Fibroblast of lung (primary cell): Measurements from ENCODE around the gene TBC1D7. TPM values are rescaled to one million over a fixed set of nuclear protein-coding genes. Genes with fewer than 3 reads are reported as not detected.

Experiments used
- DNase-seq, 2 donors: peaks; one replicate each; pipeline versions ENCODE4 v3.0.0 to v3.0.0-alpha.2; 2010; ENCODE audit warnings: low read depth in 2 of 2
- H2AFZ ChIP-seq: 2 replicates; pipeline ENCODE4 v1.5.1; 2012; ENCODE audit warnings: low read length, control low read depth, inconsistent platforms
- H3K27ac ChIP-seq: 2 replicates; pipeline ENCODE4 v1.5.1; 2011; ENCODE audit warnings: low read length, control low read depth; ENCODE audit not compliant: insufficient read depth
- H3K27me3 ChIP-seq: 2 replicates; pipeline ENCODE4 v1.5.1; 2011; ENCODE audit warnings: mild to moderate bottlenecking, low read length; ENCODE audit not compliant: control insufficient read depth, insufficient read depth
- H3K36me3 ChIP-seq: 2 replicates; pipeline ENCODE4 v1.5.1; 2011; ENCODE audit warnings: low read length; ENCODE audit not compliant: control insufficient read depth, insufficient read depth
- H3K4me1 ChIP-seq: 2 replicates; pipeline ENCODE4 v1.5.1; 2011; ENCODE audit warnings: low read length; ENCODE audit not compliant: control insufficient read depth, insufficient read depth; ENCODE audit errors: extremely low read depth
- H3K4me2 ChIP-seq: 2 replicates; pipeline ENCODE4 v1.5.1; 2011; ENCODE audit warnings: low read length, control low read depth; ENCODE audit not compliant: insufficient read depth; ENCODE audit errors: extremely low read depth
- H3K4me3 ChIP-seq, 4 experiments: fragments of 200-600 bp in 1 of 4; sonication (generic) in 1 of 4; replicated peaks in 1 of 4; 2 replicates each; pipeline ENCODE4 v1.5.1; 2011 to 2016; ENCODE audit warnings: low read length in 4 of 4, low read depth in 3 of 4, mild to moderate bottlenecking in 3 of 4, control low read depth in 2 of 4, inconsistent platforms in 1 of 4, mixed read lengths in 1 of 4; ENCODE audit not compliant: insufficient read depth in 1 of 4; ENCODE audit errors: control extremely low read depth in 1 of 4
- H3K79me2 ChIP-seq: 2 replicates; pipeline ENCODE4 v1.5.1; 2012; ENCODE audit warnings: mild to moderate bottlenecking, low read length, inconsistent platforms; ENCODE audit not compliant: control insufficient read depth, insufficient read depth
- H3K9ac ChIP-seq: 2 replicates; pipeline ENCODE4 v1.5.1; 2011; ENCODE audit warnings: mild to moderate bottlenecking, low read length, control low read depth; ENCODE audit not compliant: insufficient read depth
- H3K9me3 ChIP-seq: 2 replicates; pipeline ENCODE4 v1.5.1; 2012; ENCODE audit warnings: low read depth, low read length; ENCODE audit not compliant: control insufficient read depth, insufficient read depth
- H4K20me1 ChIP-seq: 2 replicates; pipeline ENCODE4 v1.5.1; 2011; ENCODE audit warnings: low read length; ENCODE audit not compliant: control insufficient read depth, insufficient read depth; ENCODE audit errors: extremely low read depth
- CTCF ChIP-seq, 2 donors: IDR thresholded peaks in 1 of 2; conservative IDR thresholded peaks in 1 of 2; 1 replicate in 1 of 2; 2 replicates in 1 of 2; pipeline ENCODE4 v1.5.1; 2011 to 2012; ENCODE audit warnings: low read length in 2 of 2, control low read depth in 1 of 2, inconsistent platforms in 1 of 2, low read depth in 1 of 2, mild to moderate bottlenecking in 1 of 2
- EZH2 ChIP-seq: IDR thresholded peaks from 2 replicates; pipeline ENCODE4 v1.5.1; 2012; ENCODE audit warnings: low read length, control low read depth, mild to moderate bottlenecking; ENCODE audit errors: missing control alignments
- polyA plus RNA-seq, 2 donors: library from polyadenylated mRNA; depleted of rRNA in 1 of 2; stranded (reverse) in 1 of 2; unstranded in 1 of 2; fragments of >200 nt; gene quantifications; 2 replicates each; pipeline ENCODE4 v1.2.1, GENCODE V29; 2011 to 2012; ENCODE audit warnings: missing spikeins in 1 of 2
- total RNA-seq: library from RNA; depleted of rRNA; stranded (reverse); fragments of >200 nt; gene quantifications from 2 replicates; pipeline ENCODE4 v1.2.1, GENCODE V29; 2014

Gene TBC1D7
- total and polyA plus RNA-seq, 2 donors (not counting 1 experiment from before 2014, with no cell fraction given), result 19.3 to 31.1 TPM

- H3K9me3 ChIP-seq, result no peaks in the 10 kb centered on the region
- no peak for DNase-seq
These were observed 41.3 kb upstream of the TBC1D7 start for GRCh38 chr6:13369591-13369990.

GRCh38 chr6:13368731-13369115, 40.4 kb upstream of the TBC1D7 start:
- Histone ChIP-seq H3K4me2 (no peak overlapping the region), H3K27ac (no peak overlapping the region), H3K36me3 (peaks cover 3% of the 10 kb centered on the region), H3K79me2 (no peaks in the 10 kb centered on the region), H3K27me3 (no peaks in the 10 kb centered on the region), H3K4me1 (peaks cover 9% of the 10 kb centered on the region), H3K9ac (no peak overlapping the region), H3K9me3 (no peaks in the 10 kb centered on the region), H2AFZ (no peak overlapping the region), H3K4me3 (no peak overlapping the region), H4K20me1 (no peaks in the 10 kb centered on the region)
- no peak for TF ChIP-seq EZH2
- TF ChIP-seq CTCF (conservative IDR thresholded peaks at IDR 0.05 in 1 of 2, IDR thresholded peaks at IDR 0.05 in 1 of 2; ENCODE audit: low read depth in 1 of 2, low read length in 2 of 2), result no peak
- DNase-seq, result no peak

More at GRCh38 chr6:13369591-13369990, 41.3 kb upstream of the TBC1D7 start:
- Histone ChIP-seq H3K4me3 (no peak overlapping the region), H3K9ac (no peak overlapping the region), H2AFZ (no peak overlapping the region), H3K27ac (no peak overlapping the region), H3K4me2 (no peak overlapping the region), H3K79me2 (no peaks in the 10 kb centered on the region), H3K36me3 (peaks cover 3% of the 10 kb centered on the region), H4K20me1 (no peaks in the 10 kb centered on the region), H3K27me3 (no peaks in the 10 kb centered on the region), H3K4me1 (peaks cover 9% of the 10 kb centered on the region)
- TF ChIP-seq EZH2, result no peak
- TF ChIP-seq CTCF (conservative IDR thresholded peaks at IDR 0.05 in 1 of 2, IDR thresholded peaks at IDR 0.05 in 1 of 2; ENCODE audit: low read depth in 1 of 2, low read length in 2 of 2), result no peak

GRCh38 chr6:13368079-13368730, 39.9 kb upstream of the TBC1D7 start:
- Histone ChIP-seq H3K9me3 (no peaks in the 10 kb centered on the region), H3K9ac (no peak overlapping the region), H3K79me2 (no peaks in the 10 kb centered on the region), H3K4me2 (no peak overlapping the region), H3K36me3 (peaks cover 3% of the 10 kb centered on the region), H3K4me1 (peaks cover 9% of the 10 kb centered on the region), H2AFZ (no peak overlapping the region), H4K20me1 (no peaks in the 10 kb centered on the region), H3K27me3 (no peaks in the 10 kb centered on the region), H3K4me3 (no peak overlapping the region), H3K27ac (no peak overlapping the region)
- DNase-seq, result no peak
- no peak for TF ChIP-seq EZH2
- no peak for TF ChIP-seq CTCF (conservative IDR thresholded peaks at IDR 0.05 in 1 of 2, IDR thresholded peaks at IDR 0.05 in 1 of 2; ENCODE audit: low read depth in 1 of 2, low read length in 2 of 2)
